HG03159 (cell line): ENCODE results near the gene SATB1.

Experiments
- ATAC-seq: cut with Tn5 transposase; IDR thresholded peaks from one replicate; pipeline ENCODE4 v1.9.1; 2021; ENCODE audit warnings: mild to moderate bottlenecking, moderate library complexity; ENCODE audit not compliant: unreplicated experiment

SATB1 gene

GRCh38 chr3:18432752-18433151, 7.6 kb upstream of the SATB1 start:
- no peak for ATAC-seq

- no peak for ATAC-seq
Measured at GRCh38 chr3:18431266-18431665, 6.1 kb upstream of the SATB1 start.

GRCh38 chr3:18428991-18429745, 4.0 kb upstream of the SATB1 start:
- ATAC-seq: no peak

- no peak for ATAC-seq
Measured at GRCh38 chr3:18428036-18428435, 2.9 kb upstream of the SATB1 start.

GRCh38 chr3:18426597-18427193, 1.6 kb upstream of the SATB1 start:
- no peak for ATAC-seq

GRCh38 chr3:18425641-18426257, 610 bp upstream of the SATB1 start:
- ATAC-seq: no peak

GRCh38 chr3:18424213-18424728, 868 bp downstream of the SATB1 start:
- ATAC-seq: peak; percentile 4

- peak; percentile 75 for ATAC-seq
Measured at GRCh38 chr3:18423401-18424212, 1.5 kb downstream of the SATB1 start.

GRCh38 chr3:18422972-18423371, 2.2 kb downstream of the SATB1 start:
- ATAC-seq: no peak

- ATAC-seq: no peak
Measured at GRCh38 chr3:18420555-18420954, 4.6 kb downstream of the SATB1 start.

GRCh38 chr3:18419232-18419631, 5.9 kb downstream of the SATB1 start:
- no peak for ATAC-seq

- no peak for ATAC-seq
Measured at GRCh38 chr3:18417904-18418572, 7.1 kb downstream of the SATB1 start.

- ATAC-seq: no peak
Measured at GRCh38 chr3:18416332-18416731, 8.8 kb downstream of the SATB1 start.

- no peak for ATAC-seq
Measured at GRCh38 chr3:18415839-18416238, 9.3 kb downstream of the SATB1 start.

- no peak for ATAC-seq
Measured at GRCh38 chr3:18415167-18415566, 10.0 kb downstream of the SATB1 start.

GRCh38 chr3:18412684-18413083, 12.5 kb downstream of the SATB1 start:
- no peak for ATAC-seq

- no peak for ATAC-seq
Measured at GRCh38 chr3:18411541-18411940, 13.6 kb downstream of the SATB1 start.

GRCh38 chr3:18410205-18410604, 14.9 kb downstream of the SATB1 start:
- no peak for ATAC-seq

GRCh38 chr3:18409266-18409665, 15.9 kb downstream of the SATB1 start:
- ATAC-seq: no peak

GRCh38 chr3:18405141-18405540, 20.0 kb downstream of the SATB1 start:
- no peak for ATAC-seq

GRCh38 chr3:18403061-18403460, 22.1 kb downstream of the SATB1 start:
- ATAC-seq: no peak
